GM19023 (cell line): Measurements from ENCODE around the gene TRAF6.

Source experiments
- ATAC-seq: cut with Tn5 transposase; IDR thresholded peaks from one replicate; pipeline ENCODE4 v1.9.1; 2021; ENCODE audit warnings: mild to moderate bottlenecking, moderate library complexity; ENCODE audit not compliant: unreplicated experiment

Gene TRAF6

DNA sequence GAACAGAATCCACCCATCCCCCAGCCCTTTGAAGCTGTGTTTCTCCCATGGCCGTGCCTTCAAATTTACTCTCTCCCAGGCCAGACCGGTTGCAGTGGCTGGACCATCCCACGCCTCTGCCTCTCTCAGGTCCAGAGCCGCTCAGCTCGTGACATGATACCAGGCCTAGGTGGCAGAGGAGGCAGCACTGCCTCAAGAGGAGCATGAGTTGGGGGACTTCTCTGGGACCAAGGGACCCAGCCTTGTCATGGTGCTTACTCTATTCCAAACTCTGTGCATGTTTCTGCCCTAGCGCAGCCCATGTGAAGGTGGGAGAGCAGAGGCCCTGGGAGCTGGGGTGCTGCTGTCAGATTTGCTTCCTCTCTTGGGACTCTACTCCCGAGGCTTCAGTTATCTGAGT is 51.0 kb downstream of the TRAF6 start:
- no peak for ATAC-seq

DNA sequence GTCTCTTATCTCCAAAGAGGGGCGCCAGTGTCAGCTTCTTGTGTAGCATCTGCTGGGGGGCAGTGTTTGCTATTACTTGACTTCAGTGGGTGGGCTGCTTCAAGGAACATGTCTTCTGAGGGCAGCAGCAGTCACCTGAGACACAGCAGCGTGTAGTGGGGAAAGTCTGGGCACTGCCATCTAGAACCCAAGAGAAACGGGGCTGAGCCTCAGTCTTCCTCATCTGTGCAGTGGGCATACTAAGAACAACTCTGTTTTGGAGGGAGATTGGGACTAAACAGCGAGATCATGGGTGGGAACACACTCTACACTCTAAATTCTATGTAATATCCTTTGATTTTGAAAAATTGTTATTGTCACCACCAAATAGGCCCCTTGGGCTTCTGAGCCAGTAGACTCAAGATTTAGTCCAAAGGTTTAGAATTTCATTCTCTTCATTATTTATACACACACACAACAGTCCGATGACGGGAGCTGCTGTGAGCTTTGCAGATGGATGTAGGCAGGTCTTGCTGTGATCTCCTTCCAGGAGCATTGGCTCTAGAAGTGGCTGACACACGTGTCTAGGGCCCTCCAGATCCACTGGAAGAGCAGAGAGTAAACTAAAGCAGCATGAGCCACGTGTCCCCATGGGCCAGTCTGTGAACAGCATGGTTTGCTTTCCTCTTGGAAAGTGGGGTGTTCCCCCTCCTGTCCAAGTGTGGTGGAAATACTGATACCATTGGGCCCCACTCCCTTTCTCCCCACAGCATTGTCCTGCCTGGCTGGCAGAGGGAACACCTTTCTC is 51.8 kb downstream of the TRAF6 start:
- ATAC-seq, result no peak

DNA sequence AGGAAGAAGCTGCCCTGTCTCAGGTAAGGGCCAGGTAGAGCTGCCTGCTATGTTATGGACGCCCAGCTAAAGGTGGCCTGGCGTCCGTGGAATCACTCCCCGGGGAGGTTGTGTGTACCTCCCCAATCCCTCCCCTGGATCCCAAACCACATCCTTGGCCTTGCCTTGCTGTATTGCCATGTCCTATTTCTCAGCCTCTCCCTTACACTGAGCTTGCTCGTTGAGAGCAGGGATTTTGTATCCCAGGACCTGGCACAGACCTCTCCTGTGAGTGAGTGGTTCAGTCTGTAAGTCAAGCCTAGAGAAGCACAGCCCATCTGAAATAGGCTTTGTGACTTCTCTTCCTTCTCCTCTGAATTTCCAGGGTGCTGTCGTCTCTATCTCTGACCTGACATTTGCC is 53.9 kb downstream of the TRAF6 start:
- ATAC-seq, result no peak

DNA sequence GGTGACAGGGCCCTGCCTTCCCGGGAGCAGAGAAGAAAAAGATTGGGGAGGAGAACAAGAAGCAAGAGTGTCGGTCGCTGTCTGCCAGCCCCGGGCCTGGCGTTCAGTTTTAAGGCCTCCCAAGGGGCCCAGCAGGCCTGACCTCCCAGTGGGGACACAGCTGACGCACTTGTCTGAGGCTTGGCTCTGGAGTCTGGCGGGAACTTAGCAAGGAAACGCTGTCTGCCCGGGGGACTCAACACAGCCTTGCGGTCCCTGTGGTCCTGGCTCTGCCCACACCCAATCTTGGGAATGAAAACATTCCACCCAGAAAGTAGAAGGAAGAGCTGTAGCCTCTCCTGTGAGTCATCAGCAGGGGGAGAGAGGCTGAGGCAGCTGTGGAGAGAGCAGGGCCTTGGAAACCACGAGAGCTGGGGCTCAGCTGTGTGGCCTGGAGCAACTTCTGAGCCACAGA is 54.4 kb downstream of the TRAF6 start:
- no peak for ATAC-seq

DNA sequence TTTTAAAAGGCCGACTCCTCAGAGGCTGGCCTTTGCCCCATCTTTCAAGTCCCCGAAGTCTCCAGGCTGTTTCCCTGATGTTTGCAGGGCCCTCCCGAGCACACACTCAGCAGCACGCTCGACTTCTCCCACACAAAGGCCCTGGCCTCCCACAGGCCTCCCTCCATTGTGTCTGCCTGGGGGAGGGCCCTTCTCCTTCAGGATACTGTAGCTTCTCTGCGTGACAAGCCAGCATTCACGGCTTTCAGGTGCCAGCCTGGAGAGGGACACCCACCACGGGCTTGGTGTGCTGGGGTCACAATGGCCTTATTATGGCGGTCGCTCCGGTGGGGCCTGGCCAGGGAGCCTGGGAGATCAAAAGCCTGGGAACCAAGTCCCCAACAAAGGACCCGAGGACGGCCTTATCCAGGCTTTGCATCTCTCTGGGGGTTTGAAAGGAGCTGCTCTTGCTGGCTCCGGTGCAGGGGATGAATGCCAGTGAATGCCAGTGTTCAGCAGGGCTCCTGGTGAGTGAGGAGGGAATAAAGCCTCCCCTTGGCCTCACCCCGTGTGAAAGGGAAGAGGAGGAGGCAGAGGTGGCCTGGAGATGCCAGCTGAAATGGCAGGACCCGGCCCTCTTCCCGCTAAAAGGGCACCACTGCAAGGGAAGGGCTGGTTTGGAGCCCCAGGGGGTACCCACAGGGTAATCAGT is 55.0 kb downstream of the TRAF6 start:
- ATAC-seq, result no peak

DNA sequence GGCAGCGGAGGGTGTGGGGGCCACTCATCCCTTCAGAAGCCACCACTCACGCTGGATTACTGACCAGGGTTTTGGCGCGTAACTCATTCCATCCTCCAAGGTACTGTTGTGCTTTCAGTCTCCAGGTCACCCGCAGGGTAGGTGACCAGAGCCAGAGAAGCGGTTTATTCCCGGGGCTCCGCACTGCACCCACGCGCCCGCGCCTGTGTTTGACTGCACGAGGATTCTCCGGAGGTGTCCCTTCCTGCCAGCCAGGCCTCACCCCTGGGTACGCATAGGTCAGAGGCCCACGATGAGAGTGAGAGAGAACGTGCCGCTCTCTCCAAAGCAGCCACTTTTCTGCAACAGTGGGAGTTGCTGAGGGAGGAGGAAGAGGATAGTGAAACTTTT is 55.5 kb downstream of the TRAF6 start:
- ATAC-seq, result no peak

DNA sequence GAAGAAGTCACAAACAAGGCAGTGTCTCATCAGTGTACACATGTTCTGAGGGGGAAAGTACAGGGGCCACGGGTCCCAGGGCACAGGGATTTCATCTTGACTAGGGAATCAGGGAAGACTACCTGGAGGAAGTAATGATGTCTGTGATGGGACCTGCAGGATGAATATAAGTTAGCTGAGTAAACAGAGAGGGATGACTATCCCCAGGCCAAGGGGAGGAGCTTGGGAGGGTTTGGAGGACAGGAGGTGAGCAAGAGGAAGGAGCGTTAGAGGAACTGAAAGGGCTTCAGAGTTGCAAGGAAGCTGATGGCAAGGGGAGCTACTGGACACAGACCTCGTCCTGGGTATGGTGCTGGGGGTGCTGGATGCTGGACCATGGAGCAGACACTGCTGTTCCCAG is 56.4 kb downstream of the TRAF6 start:
- ATAC-seq, result no peak

DNA sequence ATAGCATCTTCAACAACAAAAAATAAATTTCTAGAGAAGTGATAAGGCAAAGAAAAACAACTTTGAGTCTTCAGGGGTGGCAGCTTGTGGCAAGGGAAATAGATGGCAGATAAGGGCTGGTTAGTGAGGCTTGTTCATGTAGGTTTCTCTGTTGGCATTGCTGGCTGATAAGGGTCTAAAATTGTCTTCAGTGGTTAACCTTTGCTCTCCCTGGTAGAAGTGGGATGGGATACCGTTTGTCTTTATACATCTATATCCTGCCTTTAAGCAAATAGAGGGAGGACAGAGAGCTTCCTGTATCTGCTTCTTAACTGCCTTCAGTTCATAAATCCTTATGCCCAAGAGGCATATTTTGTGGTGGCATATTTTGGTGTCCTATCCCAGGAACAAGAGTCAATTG is 57.1 kb downstream of the TRAF6 start:
- ATAC-seq, result no peak

DNA sequence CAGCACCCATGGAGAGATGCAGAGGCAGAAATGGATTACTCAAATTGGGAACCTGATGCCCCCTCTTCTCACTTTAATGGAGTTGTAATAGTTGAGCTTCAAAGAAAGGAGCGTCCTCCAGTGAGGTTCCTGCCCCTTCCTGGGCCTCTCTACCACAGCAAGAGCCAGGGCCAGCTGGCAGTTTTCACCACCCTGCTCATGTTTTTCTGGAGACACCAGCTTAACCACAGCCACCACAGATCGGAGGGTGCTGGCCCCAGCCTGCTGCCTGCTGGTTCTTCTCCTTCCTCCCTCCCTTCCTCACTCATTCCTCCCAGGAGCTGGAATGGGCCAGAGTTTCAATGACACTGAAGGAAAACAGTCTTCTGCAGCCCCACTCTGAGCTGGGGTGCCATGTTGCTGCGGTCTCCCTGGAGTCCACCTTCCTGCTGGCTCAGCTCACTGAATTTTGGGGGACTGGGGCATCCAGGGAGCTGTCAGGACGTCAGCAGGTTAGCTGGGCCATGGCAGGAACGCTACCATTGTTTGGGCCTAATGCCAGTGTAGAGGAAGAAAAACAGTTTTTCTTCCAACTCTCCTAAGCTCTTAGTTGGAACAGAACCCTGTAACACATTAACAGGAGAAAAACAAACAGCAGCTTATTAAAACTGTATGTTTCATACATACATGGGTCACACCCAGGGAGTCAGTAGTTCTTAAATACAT is 57.7 kb downstream of the TRAF6 start:
- no peak for ATAC-seq

DNA sequence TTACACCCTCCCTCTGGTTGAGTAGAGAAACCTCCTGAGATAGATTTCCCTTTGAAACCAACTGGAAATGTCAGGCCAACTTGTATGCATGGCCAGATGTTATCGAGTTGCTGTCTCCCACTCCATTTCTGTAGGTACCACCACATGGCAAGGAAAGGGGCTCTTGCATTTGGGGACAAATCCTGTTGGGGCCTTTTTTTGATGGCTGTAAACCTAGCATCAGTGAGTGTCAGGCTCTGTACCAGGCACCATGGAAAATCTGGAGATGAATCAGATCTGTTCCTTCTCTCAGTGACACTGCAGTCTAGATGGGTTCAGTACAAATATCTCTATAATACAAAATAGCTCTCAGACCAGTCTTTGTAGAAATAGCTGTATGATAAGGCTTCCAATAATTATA is 58.4 kb downstream of the TRAF6 start:
- no peak for ATAC-seq

DNA sequence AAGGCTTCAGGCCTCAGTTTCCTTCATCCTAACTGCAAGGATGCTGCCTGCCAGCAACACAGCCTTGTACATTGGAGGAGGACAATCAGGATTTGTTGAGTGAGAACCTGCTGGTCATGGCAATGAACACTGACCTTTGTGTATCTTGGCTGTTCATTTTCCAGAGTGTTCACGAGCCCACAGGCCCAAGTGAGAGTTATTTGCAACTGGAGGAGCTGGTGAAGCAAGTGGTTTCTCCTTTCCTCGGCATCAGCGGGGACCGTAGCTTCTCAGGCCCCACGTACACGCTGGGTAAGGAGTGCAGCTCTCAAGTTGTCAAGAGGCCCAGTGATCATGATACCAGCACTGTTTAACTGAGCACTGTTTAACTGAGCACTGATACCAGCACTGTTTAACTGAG is 59.0 kb downstream of the TRAF6 start:
- ATAC-seq, result no peak

DNA sequence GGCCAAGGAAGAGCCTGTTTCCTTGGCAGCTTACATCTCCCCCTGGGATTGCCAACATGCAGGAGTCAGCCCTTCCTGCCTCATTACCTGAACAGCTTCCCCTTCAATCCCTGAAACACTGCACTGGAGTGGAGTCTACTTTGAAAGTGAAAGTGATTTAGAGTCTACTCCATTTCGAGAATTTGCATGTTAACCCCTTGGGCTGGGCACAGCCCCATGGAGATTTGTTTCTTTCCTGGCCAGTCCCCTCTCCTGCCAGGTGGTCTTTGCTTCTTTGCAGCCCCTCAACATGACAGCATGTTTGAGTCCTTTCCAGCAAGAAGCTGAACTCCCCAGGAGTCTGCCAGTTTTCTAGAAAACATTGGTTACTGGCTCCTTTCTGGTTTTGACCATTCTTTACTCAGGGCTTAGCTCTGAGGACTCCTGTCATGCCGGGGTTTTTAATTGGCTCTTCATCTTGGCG is 59.9 kb downstream of the TRAF6 start:
- peak; percentile 48 for ATAC-seq

DNA sequence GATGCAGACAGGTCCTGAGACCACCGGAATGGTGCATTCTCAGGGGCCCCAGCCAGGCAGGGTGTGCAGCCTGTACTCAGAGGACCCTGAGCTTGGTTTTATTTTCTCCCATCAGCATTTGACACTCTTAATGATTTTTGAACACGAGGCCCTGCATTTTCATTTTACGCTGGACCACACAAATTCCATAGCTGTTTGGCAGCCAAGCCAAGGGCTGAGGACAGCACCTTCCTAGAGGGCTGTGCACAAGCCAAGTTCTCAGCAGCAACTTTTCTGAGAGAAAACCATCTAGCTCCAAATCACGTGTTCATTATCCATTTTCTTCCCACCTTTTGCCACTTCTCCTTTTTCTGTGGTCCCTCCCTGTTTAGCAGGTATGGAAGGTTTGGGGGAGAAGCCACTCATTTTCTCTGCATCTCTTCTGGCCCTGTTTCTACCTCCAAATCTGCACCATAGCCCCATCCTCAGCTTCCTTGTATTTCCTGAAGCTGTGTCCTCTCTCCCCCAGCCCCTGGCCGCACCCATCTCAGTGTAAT is 60.4 kb downstream of the TRAF6 start:
- ATAC-seq, result peak; percentile 36

DNA sequence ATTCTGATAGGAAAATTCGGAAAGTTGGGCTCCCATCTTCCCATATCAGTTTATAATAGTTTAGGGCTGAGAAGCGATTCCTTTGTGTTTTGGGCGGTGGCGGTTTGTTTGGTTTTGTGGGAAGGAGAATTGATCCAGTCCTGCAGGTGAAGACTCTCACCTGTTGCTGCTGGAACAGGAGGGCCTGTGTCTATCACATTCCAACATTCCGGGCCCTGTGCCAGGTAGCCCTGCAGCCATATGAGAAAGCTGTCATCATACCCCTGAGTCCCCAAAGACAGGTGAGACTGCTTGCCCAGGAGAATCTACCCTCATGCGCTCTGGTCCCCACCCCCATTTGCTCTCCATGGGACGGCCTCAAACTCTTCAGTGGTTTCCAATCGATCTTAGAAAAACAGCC is 62.1 kb downstream of the TRAF6 start:
- no peak for ATAC-seq

DNA sequence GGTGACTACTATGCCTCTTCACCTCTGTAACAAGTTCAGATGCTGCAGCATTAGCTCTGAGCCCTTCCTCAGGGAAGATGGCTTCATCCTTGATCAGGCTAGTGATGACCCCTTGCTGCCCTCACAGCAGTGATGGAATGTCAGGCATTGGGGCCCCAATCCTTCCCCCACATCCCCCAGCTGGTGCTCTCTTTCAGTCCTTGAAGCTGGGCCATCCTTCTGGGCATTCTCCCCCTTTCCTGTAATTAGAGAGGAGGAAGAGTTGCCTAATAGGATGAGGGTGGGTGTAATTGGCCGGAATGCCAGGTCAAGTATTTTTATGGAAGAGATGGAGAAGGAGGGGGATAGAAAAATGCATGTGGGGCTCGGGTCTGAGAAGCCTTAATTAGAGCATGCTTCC is 62.6 kb downstream of the TRAF6 start:
- no peak for ATAC-seq

DNA sequence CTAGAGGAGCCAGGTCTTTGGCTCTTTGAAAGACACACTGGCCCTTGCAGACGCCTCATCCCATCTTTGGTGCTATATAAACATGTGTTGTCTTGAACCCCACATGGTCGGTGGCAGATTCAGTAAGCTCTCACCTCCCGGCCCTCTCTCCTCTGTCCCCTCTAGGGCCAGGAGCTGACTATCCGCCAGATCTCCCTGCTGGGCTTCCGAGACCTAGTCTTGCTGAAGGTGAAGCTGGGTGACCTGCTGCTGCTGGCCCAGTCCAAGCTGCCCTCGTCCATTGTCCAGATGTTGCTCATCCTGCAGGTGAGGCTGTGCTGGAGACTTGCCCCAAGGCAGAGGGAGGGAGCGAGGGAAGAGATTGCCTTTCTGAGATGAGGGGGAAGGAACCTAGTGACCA is 63.9 kb downstream of the TRAF6 start:
- ATAC-seq, result no peak

DNA sequence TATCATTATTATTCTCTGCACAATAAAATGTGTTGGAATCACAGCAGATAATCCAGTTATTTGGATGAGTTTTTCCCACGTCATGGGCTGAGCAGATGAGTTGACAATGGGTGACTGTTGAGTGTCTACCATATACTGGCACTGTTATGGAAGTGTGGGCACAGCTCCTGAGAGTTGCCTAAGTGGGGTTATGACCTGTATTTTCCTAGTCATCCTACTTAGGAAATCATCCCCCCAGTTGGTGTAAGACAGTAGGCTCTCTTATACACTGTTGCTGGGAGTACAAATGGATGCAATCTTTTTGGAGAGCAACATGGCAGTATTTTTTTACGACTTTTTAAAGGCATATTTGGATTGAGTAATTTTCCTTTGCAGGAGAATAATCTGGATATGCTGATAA is 66.4 kb downstream of the TRAF6 start:
- no peak for ATAC-seq

DNA sequence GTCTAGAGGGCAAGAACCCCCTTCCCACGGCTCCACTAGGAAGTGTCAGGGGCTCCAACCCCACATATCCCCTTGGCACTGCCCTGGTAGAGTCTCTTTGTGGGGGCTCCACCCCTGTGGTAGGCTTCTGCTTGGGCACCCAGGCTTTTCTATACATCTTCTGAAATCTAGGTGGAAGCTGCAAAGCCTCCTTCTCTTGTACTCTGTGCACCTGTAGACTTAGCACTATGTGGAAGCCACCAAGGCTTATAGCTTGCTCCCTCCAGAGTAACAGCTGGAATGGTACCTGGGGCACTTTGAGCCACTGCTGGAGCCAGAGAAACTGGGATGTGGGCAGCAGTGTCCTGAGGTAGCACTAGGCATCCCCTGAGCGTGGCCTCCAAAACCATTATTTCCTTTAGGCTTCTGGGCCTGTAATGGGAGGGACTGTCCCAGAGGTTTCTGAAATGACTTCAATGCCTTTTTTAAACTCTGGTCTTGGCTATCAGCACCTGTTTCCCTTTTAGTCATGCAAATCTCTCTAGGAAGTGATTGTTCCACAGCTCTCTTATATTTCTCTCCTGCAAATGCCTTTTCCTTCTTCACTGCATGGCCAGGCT is 68.4 kb downstream of the TRAF6 start:
- peak; percentile 93 for ATAC-seq

DNA sequence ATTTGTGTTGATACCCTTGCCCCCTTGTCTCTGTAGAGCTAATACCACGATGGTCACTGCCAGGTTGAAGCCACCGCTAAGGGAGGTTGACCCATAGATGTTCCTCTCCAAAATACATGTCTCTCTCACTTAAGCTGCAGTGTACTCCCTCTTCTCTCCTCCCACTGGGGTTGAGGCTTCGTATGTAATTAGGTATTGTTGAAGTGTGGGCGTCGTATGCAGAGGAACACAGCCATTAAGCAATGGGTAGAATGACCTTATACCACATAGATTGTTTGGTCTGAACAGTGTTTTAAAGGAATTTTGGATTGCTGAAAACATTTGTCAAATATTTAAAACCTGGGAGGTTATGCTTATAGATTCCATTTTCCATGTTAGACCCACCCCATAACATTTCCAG is 71.9 kb downstream of the TRAF6 start:
- no peak for ATAC-seq

DNA sequence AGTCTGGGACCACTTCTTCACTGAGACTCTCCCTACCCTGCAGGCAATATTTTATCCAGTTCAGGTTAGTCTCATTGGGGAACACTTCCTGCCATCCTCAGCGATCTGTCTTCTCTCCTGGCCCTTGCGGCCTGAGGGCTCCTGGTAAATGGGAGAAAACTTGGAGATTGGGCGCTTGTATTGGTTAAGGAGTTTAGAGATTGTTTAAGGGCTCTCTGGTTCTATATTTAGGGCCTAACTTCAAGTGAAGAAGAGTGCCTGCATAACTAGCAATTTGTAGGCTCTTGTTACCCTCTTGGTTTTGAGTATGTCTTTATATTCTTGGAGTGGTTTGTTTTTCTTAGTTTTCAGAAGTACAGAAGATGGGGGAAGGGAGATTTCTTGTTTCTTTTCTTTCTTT is 72.7 kb downstream of the TRAF6 start:
- ATAC-seq, result no peak
